NCI-H146 treated with DMSO at 0.1 percent for 48 hours (cell line): ENCODE measurements around the gene ZNF280D.
"Not testable (repeated sequence)": the region's sequence is repeated elsewhere in the genome, so short reads cannot be mapped to it uniquely, and the experiment has no call there.

Source experiments
- DNase-seq: peaks from one replicate; lab custom pipeline; 2025; ENCODE audit not compliant: unreplicated experiment; lab: John Stamatoyannopoulos, UW

The ZNF280D gene

DNA sequence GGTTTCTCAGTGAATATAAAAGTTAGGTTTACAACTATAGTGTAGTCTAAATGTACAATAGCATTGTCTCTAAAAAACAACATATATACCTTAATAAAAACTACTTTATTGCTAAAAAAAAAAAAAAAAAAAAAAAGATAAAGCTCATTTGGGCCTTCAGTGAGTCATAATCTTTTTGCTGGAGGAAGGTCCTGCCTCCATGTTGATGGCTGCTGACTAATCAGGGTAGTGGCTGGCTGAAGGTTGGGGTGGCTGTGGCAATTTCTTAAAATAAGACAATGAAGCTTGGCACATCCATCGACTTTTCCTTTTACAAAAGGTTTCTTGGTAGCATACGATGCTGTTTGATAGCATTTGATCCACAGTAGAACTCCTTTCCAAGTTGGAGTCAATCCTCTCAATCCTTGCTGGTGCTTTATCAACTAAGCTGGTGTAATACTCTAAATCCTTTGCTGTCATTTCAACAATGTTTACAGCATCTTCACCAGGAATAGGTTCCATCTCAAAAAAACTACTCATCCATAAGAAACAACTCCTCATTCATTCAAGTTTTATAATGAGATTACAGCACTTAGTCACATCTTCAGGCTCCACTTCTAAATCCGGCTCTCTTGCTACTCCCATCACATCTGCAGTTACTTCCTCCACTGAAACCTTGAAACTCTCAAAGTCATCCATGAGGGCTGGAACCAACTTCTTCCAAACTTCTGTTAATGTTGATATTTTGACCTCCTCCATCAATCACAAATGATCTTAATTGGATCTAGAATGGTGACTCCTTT is 13.3 kb downstream of the ZNF280D start:
- no peak for DNase-seq

DNA sequence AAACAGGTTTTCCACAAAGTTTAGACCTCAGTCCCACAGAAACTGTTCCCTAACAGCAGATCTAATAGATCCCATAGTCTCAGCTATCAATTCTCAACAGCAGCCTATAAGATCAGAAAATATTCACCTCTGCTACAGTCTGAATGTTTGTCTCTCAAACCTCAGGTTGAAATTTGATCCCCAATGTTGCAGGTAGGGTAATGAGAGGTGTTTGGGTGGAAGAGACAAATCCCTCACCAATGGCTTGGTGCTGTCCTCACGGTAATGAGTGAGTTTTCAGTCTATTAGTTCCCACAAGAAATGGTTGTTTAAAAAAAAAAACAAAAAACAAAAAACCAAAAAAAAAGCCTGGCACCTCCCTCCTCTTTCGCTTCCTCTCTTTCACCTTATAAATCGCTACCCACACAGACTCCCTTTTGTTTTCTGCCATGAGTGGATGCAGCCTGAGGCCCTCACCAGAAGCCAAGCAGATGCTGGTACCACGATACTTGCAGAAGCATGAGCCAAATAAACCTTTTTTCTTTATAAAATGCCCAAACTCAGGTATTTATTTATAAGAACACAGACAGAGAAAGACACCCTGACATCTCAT is 14.2 kb downstream of the ZNF280D start:
- DNase-seq = no peak

DNA sequence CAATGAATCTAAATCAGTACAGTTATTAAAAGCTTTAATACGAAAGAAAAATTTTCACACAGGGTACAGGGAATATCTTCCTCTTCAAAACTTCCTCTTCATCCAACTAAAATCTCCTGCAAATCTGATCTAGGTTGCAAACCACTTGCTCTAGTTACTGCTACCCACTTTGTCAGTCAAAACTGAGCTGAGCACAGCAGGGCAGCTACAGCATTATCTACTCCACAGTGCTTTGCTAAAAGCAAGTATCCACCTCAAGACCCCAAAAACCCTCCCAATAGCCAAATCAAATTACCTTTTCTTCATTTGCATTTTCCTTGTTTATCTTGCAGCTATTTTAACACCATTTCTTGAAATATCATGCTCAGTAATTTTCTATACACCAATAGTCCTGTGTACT is 14.7 kb downstream of the ZNF280D start:
- DNase-seq = no peak

DNA sequence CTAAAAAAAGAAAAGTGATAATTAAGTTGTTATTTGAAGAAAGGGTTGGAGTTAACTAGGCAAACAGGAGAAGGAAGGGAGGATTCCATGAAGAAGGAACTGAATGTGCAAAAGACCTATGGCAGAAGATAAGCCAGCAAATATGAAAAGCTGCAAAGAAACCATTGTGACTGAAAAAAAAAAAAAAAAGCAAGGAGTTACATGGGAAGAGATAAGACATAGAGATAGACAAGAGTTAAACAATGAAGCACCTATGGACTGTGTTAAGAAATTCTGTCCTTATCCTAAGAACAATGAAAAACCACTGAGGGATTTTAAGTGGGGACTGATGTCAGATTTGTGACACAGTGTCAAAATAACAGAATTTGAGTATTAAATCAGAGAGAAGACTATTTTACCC is 17.0 kb downstream of the ZNF280D start:
- DNase-seq = no peak

DNA sequence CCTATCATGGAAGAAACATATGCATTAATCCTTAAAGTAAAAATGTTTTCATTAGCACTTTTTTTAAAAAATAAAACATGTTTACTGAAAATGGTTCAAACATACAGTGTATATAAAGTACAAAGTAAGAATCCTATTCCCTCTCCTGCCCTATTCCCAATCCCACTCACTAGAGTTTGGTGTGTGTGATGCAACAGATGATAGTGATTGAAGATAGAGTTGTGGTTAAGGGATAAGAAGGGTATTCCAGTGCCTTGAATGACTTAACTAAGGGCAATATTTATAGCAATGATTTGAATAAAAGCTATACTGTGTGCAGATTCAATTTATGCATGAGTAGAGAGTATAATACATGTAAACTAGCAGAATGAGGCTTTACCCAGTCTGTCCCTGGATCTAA is 18.1 kb downstream of the ZNF280D start:
- DNase-seq = no peak

DNA sequence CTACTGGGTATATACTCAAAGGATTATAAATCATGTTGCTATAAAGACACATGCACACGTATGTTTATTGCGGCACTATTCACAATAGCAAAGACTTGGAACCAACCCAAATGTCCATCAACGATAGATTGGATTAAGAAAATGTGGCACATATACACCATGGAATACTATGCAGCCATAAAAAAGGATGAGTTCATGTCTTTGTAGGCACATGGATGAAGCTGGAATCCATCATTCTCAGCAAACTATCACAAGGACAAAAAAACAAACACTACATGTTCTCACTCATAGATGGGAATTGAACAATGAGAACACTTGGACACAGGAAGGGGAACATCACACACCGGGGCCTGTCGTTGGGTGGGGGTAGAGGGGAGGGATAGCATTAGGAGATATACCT is 23.8 kb downstream of the ZNF280D start:
- DNase-seq = not testable (repeated sequence)

DNA sequence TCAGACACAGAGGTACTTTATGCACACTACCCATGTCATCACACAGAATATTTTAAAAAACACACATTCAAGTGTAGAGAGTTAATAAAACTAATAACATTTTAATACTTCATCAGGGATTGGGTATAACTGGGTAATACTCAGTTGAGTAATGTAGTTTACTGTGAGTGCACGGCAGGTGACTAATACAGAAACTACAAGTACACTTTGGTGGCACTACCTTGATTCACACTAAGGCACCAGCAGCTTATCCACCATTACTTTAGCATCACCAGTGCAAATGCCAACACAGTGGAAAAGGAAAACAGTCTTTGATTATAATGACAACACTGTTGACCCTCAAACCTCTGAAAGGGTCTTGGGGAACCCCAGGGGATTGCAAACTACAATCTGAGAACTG is 33.6 kb downstream of the ZNF280D start:
- no peak for DNase-seq

DNA sequence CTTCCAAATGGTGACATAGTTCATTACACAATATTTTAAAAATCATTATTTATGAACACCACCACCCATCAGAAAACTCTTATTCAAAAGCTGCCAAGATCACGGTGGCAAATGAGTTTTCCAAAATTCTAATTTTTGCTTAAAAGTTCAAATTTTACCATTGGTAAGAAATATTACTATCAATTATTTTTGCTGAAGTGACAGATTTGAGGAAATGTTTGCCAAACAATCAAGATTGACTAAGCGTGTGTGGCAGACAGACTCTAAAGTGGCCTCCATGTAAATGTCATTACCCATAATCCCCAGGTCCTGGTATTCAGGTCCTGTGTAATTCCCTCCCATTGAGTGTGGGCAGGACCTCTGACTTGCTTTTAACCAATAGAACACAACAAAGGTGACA is 35.0 kb downstream of the ZNF280D start:
- no peak for DNase-seq

DNA sequence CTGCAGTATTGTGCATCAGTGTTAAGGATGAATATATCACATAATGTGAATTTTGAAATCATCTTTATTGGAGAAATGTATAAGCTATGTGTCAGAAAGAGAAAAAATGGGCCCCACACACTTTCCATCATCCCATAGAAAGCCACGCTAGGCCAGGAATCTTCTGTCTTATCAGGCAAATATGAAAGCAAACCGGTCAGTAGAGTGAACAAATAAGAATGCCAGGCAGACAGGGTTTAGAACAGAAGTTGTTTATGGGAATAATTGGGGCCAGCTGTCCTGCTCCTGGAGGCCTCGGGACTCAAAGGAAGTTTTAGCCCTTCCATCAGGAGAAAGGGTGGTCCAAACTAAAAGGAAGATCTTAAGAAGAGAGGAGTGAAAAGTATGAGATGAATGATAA is 39.5 kb downstream of the ZNF280D start:
- DNase-seq = no peak

DNA sequence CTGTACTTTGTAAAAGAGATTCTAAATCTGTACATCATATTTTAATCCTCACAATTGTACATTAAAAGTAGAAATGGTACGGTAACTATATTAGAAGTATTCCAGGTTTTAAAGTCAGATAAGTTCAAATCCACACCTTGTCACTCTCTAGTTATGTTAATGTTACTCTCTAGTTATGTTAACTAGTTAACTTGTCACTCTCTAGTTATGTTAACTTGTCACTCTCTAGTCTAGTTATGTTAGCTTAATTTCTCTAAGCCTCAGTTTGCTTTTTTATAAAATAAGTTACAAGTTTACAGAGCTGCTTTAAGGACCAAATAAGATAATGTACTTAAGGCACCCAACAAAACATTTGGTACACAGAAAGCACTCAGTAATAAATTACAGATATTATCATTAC is 42.6 kb downstream of the ZNF280D start:
- DNase-seq = no peak

DNA sequence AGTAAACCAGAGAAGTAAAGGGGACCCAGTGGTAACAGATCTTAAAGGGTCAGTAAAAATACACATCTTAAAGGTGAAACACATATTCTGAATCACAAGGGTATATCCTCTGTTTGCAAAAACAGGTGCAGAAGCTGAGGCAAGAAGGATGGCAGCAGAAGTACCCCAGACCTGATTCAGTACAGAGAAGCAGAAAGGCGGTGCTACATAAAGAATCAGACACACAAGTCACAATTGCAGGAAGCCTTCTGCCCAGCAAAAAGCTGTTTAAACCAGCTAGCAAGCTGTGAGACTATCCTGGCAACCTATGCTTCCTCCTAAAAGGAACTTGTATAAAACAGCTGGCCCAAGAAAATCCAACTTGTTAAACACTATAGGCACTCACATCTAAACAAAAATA is 49.4 kb downstream of the ZNF280D start:
- DNase-seq = no peak

DNA sequence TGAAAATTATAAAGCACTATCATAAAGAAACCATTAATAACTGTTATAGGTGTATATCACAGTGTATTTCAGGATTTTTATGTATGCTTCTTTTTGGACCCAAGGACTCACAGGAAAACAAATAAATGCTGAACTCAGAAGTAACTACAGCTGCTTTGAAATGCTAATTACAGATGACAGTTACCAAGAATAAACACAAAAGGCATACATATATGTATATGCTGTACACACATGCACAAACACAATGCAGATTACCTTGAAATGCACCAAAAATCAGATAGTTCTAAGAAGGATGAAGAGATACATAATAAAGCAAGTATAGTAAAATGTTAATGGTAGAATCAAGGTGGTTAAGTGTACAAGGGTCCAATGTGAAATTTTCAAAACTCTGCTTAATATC is 52.2 kb downstream of the ZNF280D start:
- DNase-seq = no peak

DNA sequence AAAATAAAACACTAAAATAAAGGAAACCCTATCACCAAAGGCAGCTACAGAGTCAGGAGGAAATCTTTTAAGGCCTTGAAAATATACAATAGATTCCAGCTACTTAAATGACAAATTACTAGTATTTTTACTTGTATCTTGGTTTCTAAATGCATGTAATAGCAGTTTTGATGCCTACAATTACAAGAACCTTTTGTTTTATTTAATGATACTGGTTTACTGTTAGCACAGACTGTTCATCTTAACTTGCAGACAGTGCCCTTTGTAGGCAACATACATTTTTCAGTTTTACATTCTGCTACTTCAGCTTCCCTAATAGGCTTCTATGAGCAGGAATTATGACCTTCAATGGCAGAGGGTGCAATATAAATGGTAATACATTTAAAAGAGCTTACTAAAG is 54.1 kb downstream of the ZNF280D start:
- DNase-seq = no peak

DNA sequence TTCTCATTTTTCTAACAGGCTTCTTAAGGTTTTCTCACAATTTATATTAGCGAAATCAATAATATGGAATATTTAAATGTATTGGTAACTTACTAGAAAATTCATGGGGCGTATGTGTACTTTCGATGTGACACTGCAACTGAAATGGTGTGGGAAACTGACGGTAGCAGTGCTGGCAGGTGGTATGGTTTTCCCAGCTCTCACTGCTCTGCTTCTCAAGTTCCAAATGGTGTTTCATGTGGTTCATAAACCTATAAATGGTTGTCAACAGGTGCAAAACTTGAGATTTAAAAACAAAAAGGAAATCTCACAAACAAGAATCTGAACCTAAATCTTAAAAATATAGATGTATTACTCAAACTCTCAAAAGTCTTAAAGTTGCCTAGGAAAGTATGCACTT is 54.7 kb downstream of the ZNF280D start:
- DNase-seq = no peak

DNA sequence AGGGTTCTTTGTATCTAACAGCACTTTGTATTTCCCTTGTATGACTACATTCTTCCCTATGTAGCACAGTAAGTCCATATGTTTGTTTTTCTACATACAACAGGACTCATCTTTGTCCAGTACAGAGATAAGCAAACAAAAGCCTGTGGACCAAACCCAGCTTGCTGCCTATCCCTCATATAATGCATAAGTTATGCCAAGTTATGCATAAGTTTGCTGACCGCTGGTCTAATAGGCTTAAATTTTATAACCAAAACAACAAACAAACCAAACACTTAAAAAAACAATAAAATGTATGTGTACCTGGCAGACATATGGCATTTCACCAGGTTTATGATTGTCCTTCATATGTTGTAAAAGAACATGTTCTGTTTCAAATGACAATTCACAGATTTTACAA is 56.0 kb downstream of the ZNF280D start:
- DNase-seq = no peak

DNA sequence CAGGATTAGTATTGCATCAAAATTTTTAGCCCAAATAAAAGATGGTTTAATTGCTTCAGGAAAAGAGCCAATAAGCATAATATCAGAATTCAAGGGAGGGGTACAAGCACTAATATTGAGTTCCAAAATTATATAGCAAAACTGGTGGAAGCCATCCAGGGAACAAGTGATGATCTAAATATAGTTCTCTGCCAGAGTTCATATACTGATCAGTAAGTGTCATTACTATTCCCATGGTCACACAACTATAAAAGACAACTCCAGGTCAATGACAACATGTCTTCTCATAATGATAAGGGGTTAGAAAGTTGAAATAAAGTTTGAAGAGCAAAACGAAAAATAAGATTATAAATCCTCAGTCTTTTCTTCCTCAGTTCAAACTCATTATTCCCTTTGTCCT is 57.4 kb downstream of the ZNF280D start:
- DNase-seq = no peak

DNA sequence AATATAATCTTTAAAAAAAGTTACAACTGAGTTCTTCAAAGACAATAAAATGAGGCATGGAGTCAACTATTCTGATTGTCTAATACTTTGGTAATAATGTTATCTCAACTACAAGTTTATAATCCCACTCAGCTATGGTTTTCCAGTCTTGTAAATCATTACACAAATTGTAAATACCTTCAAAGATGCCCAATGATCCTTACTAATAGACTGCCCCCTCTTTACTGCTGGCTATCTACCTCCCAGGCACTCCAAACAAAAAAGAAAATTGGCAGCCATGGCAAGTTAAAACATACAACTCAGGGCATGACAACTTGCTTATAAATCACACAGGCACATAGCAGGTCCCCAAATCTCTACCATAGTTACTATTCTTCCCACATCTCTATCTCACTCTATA is 58.5 kb downstream of the ZNF280D start:
- DNase-seq = no peak

DNA sequence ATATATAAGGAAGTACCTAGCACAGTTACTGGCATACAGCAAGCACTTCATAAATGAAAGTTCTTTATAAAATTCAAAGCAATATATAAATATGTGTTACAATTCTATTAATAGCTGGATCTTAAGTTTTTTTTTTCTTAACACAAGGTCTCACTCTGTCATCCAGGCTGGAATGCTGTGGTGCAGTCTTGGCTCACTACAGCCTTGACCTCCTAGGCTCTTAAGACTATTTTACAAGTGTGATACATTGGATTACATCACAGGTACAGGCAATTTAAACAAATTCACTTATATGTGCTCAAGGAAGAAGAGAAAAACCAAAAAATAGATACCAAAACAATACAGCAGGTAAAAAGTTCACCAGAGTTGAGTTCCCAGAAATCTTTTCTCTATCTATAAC is 60.6 kb downstream of the ZNF280D start:
- DNase-seq = no peak

DNA sequence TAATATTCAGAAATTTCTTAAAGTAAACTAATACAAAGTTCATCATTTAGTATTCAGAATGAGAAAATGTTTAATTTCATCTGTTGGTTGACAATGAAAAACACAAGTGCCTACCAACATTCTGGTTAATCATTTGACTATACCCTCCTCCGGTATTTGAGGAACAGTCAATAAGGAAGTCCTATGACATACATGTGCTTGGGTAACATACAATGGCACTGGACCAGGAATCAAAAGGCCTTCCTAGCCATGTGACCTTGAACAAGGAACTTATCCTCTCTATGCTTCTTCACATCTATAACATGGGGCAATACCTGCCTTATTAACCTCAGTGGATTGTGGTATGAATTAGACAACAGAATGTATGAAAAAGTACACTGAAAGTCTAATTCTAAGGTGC is 65.8 kb downstream of the ZNF280D start:
- DNase-seq = no peak

DNA sequence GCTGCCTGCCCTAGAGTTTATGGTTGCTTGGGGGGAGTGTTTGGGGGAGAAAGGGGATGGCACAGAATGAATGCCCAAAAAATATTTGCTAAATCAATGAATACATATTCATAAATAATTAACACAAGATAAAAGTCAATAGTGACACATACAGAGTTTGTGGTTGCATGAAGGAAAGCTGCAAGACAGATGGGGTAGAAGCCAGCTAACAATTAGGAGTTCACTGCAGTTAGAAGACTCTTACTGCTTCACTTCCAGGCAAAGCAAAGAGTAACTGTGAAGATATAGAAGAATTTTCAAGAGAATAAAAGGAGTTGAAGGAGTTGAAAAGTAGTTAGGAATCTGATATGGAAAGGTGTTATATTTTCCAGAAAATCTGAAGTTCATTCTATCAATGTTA is 72.4 kb downstream of the ZNF280D start:
- no peak for DNase-seq

DNA sequence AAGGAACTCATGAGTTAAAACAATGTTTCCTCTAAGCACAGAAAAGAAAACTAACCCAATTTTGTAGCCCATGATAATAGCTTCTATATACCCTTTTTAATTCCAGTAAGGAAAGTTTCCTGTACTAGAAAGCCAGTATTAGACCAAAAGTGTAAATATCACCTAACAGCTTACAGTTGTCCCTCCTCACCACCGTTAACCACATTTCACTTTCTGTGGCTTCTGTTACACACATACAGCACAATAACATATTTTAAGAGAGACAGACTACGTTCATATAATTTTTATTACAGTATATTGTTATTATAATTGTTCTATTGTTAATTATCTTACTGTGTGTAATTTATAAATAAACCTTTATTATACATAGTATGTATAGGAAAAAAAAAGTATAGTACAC is 74.1 kb downstream of the ZNF280D start:
- no peak for DNase-seq

DNA sequence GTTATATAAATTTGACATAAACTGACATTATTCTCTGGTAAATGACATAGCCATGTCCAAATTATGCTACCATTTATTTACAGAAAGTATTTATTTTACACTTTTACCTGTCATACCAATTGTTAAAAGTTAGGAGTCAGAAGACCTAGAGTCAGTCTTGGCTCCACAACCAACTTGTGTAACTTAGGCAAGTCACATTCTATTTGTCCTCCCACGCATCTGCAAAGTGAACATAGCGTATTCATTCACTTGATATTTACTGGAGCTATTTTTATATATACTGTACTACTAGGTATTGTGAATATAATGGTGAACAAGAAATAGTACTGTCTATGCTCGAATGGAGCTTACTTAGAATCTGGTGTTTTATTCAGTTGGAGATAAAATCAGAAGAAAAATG is 78.7 kb downstream of the ZNF280D start:
- no peak for DNase-seq

DNA sequence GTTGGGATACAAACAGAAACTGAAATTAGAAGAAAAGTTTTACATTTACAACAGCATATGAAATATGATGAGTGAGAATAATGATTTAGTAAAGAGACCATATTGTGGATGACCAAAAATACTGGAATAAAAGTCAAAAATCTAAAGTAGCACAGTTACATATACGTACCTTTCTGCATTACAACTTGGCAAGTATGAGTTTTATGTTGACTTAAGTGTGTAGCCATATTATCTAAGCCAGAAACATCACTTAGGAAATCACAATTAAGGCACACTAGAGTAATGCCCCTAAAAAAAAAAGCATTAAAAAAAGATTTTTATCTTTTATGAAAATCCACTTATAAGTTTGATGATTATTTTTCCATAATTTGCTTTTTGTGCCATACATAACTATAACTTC is 79.1 kb downstream of the ZNF280D start:
- no peak for DNase-seq
